Breast epithelium (tissue), 4 donors: ENCODE measurements around the gene VCL. TPM values are rescaled to one million over a fixed set of nuclear protein-coding genes. Genes with fewer than 3 reads are reported as not detected.

Experiments
- DNase-seq, 2 donors: peaks; one replicate each; pipeline ENCODE4 v3.0.0-alpha.2; 2019; ENCODE audit warnings: low spot score in 2 of 2
- H3K27ac ChIP-seq, 2 donors: fragments of 200-600 bp; sonication (generic) in 1 of 2; one replicate each; pipeline ENCODE4 v1.5.1; 2016 to 2019; ENCODE audit warnings: mild to moderate bottlenecking in 1 of 2
- H3K27me3 ChIP-seq, 2 donors: fragments of 200-600 bp; sonication (generic) in 1 of 2; one replicate each; pipeline versions ENCODE4 v1.5.1 to v1.6.0; 2017 to 2019; ENCODE audit warnings: control low read depth in 1 of 2, mild to moderate bottlenecking in 1 of 2
- H3K36me3 ChIP-seq: fragments of 200-600 bp; one replicate; pipeline ENCODE4 v1.5.1; 2019
- H3K4me1 ChIP-seq, 2 donors: fragments of 200-600 bp; sonication (generic); one replicate each; pipeline ENCODE4 v1.5.1; 2016 to 2019; ENCODE audit warnings: control low read depth in 1 of 2
- H3K4me3 ChIP-seq, 3 donors: fragments of 200-600 bp; sonication (generic); 1 replicate in 2 of 3; 2 replicates in 1 of 3; pipeline ENCODE4 v1.5.1; 2016 to 2019; ENCODE audit warnings: mild to moderate bottlenecking in 3 of 3, moderate library complexity in 2 of 3
- H3K9me3 ChIP-seq, 2 donors: fragments of 200-600 bp; sonication (generic) in 1 of 2; one replicate each; pipeline ENCODE4 v1.5.1; 2016 to 2019; ENCODE audit warnings: control low read depth in 1 of 2
- CTCF ChIP-seq, 3 donors: fragments of 450-650 bp; IDR thresholded peaks; one replicate each; pipeline ENCODE4 v1.5.1; 2016 to 2017; ENCODE audit warnings: antibody characterized with exemption in 3 of 3, mild to moderate bottlenecking in 3 of 3, moderate library complexity in 3 of 3
- POLR2A ChIP-seq: fragments of 450-650 bp; IDR thresholded peaks from one replicate; pipeline ENCODE4 v1.6.1; 2016; ENCODE audit warnings: antibody characterized with exemption, mild to moderate bottlenecking, moderate library complexity
- POLR2AphosphoS5 ChIP-seq, 3 donors: sonication (generic); formaldehyde crosslinking; IDR thresholded peaks; one replicate each; pipeline ENCODE4 v1.6.1; 2017; ENCODE audit warnings: antibody characterized with exemption in 3 of 3
- intact Hi-C: fragments of 100-400 bp; cut with DNase I; formaldehyde crosslinking; loops from one replicate; pipeline ENCODE4 v1.15.1; 2023; ENCODE audit warnings: low total_unique reads
- total RNA-seq, 3 donors: library from RNA; depleted of rRNA; stranded (reverse); fragments of >200 nt; gene quantifications; one replicate each; pipeline ENCODE4 v1.1.0, GENCODE V29; 2016

VCL gene
- total RNA-seq, 3 donors from 2014 or later: 73.1 to 95.0 (median 77.6) TPM

- no peaks in the 10 kb centered on the region for H3K4me1 ChIP-seq
- no peak overlapping the region for H3K4me3 ChIP-seq
- H3K9me3 ChIP-seq: no peaks in the 10 kb centered on the region
- intact Hi-C loops: no loop called here
- no peak for TF ChIP-seq POLR2A
- TF ChIP-seq POLR2AphosphoS5 (IDR thresholded peaks at IDR 0.05): no peak
- no peak for TF ChIP-seq CTCF (IDR thresholded peaks at IDR 0.05)
- no peaks in the 10 kb centered on the region for H3K36me3 ChIP-seq
- no peak overlapping the region for H3K27ac ChIP-seq
- DNase-seq: no peak
- H3K27me3 ChIP-seq: no peaks in the 10 kb centered on the region
Measured at GRCh38 chr10:74021248-74022055, 23.5 kb downstream of the VCL start.

GRCh38 chr10:74022926-74023629 lies 25.2 kb downstream of the VCL start:
- Histone ChIP-seq H3K27me3 (no peaks in the 10 kb centered on the region), H3K9me3 (no peaks in the 10 kb centered on the region), H3K4me3 (no peak overlapping the region), H3K36me3 (no peaks in the 10 kb centered on the region), H3K27ac (no peak overlapping the region), H3K4me1 (no peaks in the 10 kb centered on the region)
- intact Hi-C loops: no loop called here
- DNase-seq: no peak
- TF ChIP-seq POLR2A (no peak), POLR2AphosphoS5 (IDR thresholded peaks at IDR 0.05) (no peak)

- H3K27ac ChIP-seq: no peak overlapping the region
- TF ChIP-seq CTCF (IDR thresholded peaks at IDR 0.05): no peak
- no peaks in the 10 kb centered on the region for H3K36me3 ChIP-seq
- no peak overlapping the region for H3K4me3 ChIP-seq
- H3K27me3 ChIP-seq: no peaks in the 10 kb centered on the region
- intact Hi-C loops: no loop called here
- no peak for DNase-seq
- H3K9me3 ChIP-seq: no peaks in the 10 kb centered on the region
- H3K4me1 ChIP-seq: no peaks in the 10 kb centered on the region
Measured at GRCh38 chr10:74024600-74024999, 26.7 kb downstream of the VCL start.

- H3K4me1 ChIP-seq: no peaks in the 10 kb centered on the region
- intact Hi-C loops: no loop called here
- no peak overlapping the region for H3K27ac ChIP-seq
- H3K9me3 ChIP-seq: no peaks in the 10 kb centered on the region
- H3K36me3 ChIP-seq: no peaks in the 10 kb centered on the region
- TF ChIP-seq POLR2A (no peak), CTCF (IDR thresholded peaks at IDR 0.05) (no peak), POLR2AphosphoS5 (IDR thresholded peaks at IDR 0.05) (no peak)
- no peak for DNase-seq
- no peak overlapping the region for H3K4me3 ChIP-seq
- no peaks in the 10 kb centered on the region for H3K27me3 ChIP-seq
Measured at GRCh38 chr10:74025380-74025978, 27.6 kb downstream of the VCL start.

- TF ChIP-seq CTCF (IDR thresholded peaks at IDR 0.05): no peak
- TF ChIP-seq POLR2AphosphoS5 (IDR thresholded peaks at IDR 0.05): no peak
- TF ChIP-seq POLR2A: no peak
- no peaks in the 10 kb centered on the region for H3K27me3 ChIP-seq
- no peaks in the 10 kb centered on the region for H3K4me1 ChIP-seq
- no peaks in the 10 kb centered on the region for H3K9me3 ChIP-seq
- H3K27ac ChIP-seq: no peak overlapping the region
- H3K4me3 ChIP-seq: no peak overlapping the region
- DNase-seq: no peak
- intact Hi-C loops: no loop called here
- no peaks in the 10 kb centered on the region for H3K36me3 ChIP-seq
Measured at GRCh38 chr10:74026428-74027015, 28.6 kb downstream of the VCL start.
